WTC11 (cell line): ENCODE results near the gene MBD6.

Experiments
- TF ChIP-seq, protein P1 (sequence below): sonication (generic); formaldehyde crosslinking; IDR thresholded peaks from 2 replicates; pipeline ENCODE4 v1.8.1; 2022; ENCODE audit warnings: missing genetic modification reagents, borderline replicate concordance
- TF ChIP-seq, protein P2 (sequence below): fragments of 200-600 bp; IDR thresholded peaks from 2 replicates; pipeline ENCODE4 v1.8.0; 2022; ENCODE audit warnings: antibody characterized with exemption
- TF ChIP-seq, protein P3 (sequence below): fragments of 250-450 bp; sonication (Bioruptor Pico); IDR thresholded peaks from 2 replicates; pipeline ENCODE4 v1.8.0; 2021; ENCODE audit warnings: mild to moderate bottlenecking
- TF ChIP-seq, protein P4 (sequence below): sonication (generic); formaldehyde crosslinking; IDR thresholded peaks from 2 replicates; pipeline ENCODE4 v1.8.1; 2023; ENCODE audit warnings: mild to moderate bottlenecking, moderate library complexity, missing genetic modification reagents
- TF ChIP-seq, protein P5 (sequence below): sonication (generic); formaldehyde crosslinking; conservative IDR thresholded peaks from 2 replicates; pipeline ENCODE4 v1.8.1; 2022; ENCODE audit warnings: mild to moderate bottlenecking, missing genetic modification reagents
- TF ChIP-seq, protein P6 (sequence below): sonication (generic); formaldehyde crosslinking; IDR thresholded peaks from 2 replicates; pipeline ENCODE4 v1.8.0; 2022; ENCODE audit warnings: mild to moderate bottlenecking, missing genetic modification reagents

DNA sequence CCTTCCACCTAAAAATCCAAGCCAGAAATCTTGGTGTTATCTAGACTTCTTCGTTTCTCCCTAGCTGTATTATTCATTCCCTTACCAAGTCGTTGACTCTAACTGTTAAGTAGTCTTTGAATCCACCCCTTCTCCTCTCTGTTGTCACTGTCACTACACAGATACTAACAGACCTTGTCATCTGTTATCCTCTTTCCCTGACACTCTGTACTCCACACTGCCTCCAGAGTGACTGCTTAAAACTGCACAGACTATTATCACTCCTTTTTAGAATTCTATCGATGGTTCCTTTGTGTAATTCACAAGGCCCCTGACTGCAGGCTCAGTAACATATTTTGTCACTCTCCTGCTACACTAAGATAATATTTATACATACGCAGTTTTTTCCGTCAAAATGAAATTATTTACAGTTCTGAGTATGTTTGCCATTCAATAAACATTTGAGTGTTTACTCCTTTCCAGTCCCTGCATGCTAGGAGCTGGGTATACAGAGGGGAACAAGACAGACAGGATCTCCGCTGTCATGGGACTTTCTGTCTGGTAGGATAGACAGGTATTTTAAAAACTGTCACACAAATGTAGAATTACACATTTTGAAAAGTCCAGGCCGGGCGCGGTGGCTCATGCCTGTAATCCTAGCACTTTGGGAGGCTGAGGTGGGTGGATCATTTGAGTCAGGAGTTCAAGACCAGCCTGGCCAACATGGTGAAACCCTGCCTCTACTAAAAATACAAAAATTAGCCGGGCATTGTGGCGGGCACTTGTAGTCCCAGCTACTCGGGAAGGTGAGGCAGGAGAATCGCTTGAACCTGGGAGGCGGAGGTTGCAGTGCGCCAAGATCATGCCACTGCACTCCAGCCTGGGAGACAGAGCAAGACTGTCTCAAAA lies 31.0 kb upstream of the MBD6 start:
- TF ChIP-seq, protein P1, sequence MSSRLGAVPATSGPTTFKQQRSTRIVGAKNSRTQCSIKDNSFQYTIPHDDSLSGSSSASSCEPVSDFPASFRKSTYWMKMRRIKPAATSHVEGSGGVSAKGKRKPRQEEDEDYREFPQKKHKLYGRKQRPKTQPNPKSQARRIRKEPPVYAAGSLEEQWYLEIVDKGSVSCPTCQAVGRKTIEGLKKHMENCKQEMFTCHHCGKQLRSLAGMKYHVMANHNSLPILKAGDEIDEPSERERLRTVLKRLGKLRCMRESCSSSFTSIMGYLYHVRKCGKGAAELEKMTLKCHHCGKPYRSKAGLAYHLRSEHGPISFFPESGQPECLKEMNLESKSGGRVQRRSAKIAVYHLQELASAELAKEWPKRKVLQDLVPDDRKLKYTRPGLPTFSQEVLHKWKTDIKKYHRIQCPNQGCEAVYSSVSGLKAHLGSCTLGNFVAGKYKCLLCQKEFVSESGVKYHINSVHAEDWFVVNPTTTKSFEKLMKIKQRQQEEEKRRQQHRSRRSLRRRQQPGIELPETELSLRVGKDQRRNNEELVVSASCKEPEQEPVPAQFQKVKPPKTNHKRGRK (CRISPR knock-in tag), result no peak
- TF ChIP-seq, protein P2, sequence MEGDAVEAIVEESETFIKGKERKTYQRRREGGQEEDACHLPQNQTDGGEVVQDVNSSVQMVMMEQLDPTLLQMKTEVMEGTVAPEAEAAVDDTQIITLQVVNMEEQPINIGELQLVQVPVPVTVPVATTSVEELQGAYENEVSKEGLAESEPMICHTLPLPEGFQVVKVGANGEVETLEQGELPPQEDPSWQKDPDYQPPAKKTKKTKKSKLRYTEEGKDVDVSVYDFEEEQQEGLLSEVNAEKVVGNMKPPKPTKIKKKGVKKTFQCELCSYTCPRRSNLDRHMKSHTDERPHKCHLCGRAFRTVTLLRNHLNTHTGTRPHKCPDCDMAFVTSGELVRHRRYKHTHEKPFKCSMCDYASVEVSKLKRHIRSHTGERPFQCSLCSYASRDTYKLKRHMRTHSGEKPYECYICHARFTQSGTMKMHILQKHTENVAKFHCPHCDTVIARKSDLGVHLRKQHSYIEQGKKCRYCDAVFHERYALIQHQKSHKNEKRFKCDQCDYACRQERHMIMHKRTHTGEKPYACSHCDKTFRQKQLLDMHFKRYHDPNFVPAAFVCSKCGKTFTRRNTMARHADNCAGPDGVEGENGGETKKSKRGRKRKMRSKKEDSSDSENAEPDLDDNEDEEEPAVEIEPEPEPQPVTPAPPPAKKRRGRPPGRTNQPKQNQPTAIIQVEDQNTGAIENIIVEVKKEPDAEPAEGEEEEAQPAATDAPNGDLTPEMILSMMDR, result no peak
- TF ChIP-seq, protein P3, sequence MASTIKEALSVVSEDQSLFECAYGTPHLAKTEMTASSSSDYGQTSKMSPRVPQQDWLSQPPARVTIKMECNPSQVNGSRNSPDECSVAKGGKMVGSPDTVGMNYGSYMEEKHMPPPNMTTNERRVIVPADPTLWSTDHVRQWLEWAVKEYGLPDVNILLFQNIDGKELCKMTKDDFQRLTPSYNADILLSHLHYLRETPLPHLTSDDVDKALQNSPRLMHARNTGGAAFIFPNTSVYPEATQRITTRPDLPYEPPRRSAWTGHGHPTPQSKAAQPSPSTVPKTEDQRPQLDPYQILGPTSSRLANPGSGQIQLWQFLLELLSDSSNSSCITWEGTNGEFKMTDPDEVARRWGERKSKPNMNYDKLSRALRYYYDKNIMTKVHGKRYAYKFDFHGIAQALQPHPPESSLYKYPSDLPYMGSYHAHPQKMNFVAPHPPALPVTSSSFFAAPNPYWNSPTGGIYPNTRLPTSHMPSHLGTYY (CRISPR knock-in tag), result no peak
- TF ChIP-seq, protein P4, sequence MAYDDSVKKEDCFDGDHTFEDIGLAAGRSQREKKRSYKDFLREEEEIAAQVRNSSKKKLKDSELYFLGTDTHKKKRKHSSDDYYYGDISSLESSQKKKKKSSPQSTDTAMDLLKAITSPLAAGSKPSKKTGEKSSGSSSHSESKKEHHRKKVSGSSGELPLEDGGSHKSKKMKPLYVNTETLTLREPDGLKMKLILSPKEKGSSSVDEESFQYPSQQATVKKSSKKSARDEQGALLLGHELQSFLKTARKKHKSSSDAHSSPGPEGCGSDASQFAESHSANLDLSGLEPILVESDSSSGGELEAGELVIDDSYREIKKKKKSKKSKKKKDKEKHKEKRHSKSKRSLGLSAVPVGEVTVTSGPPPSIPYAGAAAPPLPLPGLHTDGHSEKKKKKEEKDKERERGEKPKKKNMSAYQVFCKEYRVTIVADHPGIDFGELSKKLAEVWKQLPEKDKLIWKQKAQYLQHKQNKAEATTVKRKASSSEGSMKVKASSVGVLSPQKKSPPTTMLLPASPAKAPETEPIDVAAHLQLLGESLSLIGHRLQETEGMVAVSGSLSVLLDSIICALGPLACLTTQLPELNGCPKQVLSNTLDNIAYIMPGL, result no peak
- TF ChIP-seq, protein P5, sequence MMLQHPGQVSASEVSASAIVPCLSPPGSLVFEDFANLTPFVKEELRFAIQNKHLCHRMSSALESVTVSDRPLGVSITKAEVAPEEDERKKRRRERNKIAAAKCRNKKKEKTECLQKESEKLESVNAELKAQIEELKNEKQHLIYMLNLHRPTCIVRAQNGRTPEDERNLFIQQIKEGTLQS (CRISPR knock-in tag), result no peak
- TF ChIP-seq, protein P6, sequence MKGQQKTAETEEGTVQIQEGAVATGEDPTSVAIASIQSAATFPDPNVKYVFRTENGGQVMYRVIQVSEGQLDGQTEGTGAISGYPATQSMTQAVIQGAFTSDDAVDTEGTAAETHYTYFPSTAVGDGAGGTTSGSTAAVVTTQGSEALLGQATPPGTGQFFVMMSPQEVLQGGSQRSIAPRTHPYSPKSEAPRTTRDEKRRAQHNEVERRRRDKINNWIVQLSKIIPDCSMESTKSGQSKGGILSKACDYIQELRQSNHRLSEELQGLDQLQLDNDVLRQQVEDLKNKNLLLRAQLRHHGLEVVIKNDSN (CRISPR knock-in tag), result no peak
